AG09309 (cell line): Measurements from ENCODE around the gene TMCO4.

Experiments used
- DNase-seq: peaks from one replicate; pipeline ENCODE4 v3.0.0-alpha.2; 2010; ENCODE audit warnings: low read depth
- H3K4me3 ChIP-seq: 2 replicates; pipeline ENCODE4 v1.5.1; 2011; ENCODE audit warnings: mild to moderate bottlenecking, low read depth, low read length, moderate library complexity; ENCODE audit not compliant: control insufficient read depth
- CTCF ChIP-seq: IDR thresholded peaks from 2 replicates; pipeline ENCODE4 v1.5.1; 2011; ENCODE audit warnings: mild to moderate bottlenecking, low read depth, low read length, inconsistent platforms; ENCODE audit not compliant: insufficient read depth, control insufficient read depth; ENCODE audit errors: missing control alignments

Gene TMCO4

GRCh38 chr1:19712928-19713327 lies 86.8 kb downstream of the TMCO4 start:
- TF ChIP-seq CTCF: no peak
- no peak for DNase-seq
- no peak overlapping the region for H3K4me3 ChIP-seq

GRCh38 chr1:19710825-19711611 lies 88.7 kb downstream of the TMCO4 start:
- no peak overlapping the region for H3K4me3 ChIP-seq
- no peak for TF ChIP-seq CTCF
- no peak for DNase-seq

GRCh38 chr1:19709260-19709793 lies 90.4 kb downstream of the TMCO4 start:
- DNase-seq: no peak
- no peak for TF ChIP-seq CTCF
- H3K4me3 ChIP-seq: no peak overlapping the region

- no peak for DNase-seq
- no peak overlapping the region for H3K4me3 ChIP-seq
- no peak for TF ChIP-seq CTCF
These were observed 91.1 kb downstream of the TMCO4 start for GRCh38 chr1:19708567-19709110.

GRCh38 chr1:19706136-19706535 lies 93.6 kb downstream of the TMCO4 start:
- DNase-seq: no peak
- no peak overlapping the region for H3K4me3 ChIP-seq
- TF ChIP-seq CTCF: no peak

GRCh38 chr1:19705464-19705863 lies 94.3 kb downstream of the TMCO4 start:
- no peak for TF ChIP-seq CTCF
- no peak overlapping the region for H3K4me3 ChIP-seq
- DNase-seq: no peak
